GM21423 (cell line): ENCODE measurements around the gene MCU.
"Not testable (repeated sequence)": the region's sequence is repeated elsewhere in the genome, so short reads cannot be mapped to it uniquely, and the experiment has no call there.

Experiments used
- ATAC-seq: cut with Tn5 transposase; IDR thresholded peaks from one replicate; pipeline ENCODE4 v1.9.1; 2021; ENCODE audit warnings: mild to moderate bottlenecking, moderate library complexity; ENCODE audit not compliant: unreplicated experiment

Gene MCU

DNA sequence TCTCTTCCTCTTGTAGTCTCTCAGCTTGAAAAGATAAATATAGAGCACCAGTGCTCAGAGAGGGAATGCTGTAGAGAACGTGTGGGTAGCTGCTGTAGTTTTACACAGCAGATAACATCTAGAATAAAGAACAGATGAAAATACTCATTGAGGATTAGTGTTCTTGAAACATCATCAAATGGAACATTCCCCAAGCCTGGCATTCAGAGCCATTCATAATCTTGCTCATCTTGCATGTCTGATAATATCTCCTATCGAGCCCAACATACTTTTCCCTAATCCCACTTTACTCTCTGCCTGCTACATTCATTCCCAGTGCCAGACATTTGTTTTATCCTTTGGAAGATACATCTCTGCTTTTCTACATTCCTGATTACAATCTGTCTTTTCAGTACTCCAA, 35.2 kb downstream of the MCU start:
- no peak for ATAC-seq

DNA sequence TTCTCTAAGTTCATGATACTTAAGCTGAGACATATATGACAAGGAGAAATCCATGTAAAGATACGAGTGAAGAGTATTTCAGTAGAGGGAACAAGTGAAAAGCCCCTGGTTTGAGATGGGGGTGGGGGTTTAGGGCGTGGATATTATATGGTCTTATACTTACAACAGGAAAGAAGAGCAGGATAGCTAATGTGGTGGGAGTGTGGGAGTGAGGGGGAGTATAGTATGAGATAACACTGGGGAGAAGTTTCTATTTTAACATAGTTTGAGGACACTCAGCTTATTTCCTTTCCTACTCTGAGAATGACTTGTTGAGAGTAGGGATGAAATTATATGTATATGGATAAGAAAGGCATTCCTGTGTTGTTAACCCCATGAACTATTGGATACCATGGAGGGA, 36.5 kb downstream of the MCU start:
- no peak for ATAC-seq

GRCh38 chr10:72729528-72729927, 37.6 kb downstream of the MCU start:
- peak; percentile 70 for ATAC-seq

DNA sequence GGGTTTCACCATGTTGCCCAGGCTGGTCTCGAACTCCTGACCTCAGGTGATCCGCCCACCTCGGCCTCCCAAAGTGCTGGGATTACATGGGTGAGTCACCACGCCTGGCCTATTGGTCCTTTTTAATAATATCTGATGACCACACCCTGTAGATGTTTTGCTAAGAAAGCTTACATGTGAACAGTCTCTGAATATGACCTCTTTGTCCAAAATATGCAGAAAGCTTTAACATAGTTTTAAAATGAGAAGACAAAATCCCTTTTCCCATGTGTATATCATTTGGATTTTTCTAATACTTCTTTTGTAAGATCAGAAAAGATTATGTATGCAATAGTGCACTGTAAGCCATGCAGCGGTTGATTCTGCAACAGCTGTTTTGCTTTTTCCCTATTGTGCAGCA, 38.5 kb downstream of the MCU start:
- no peak for ATAC-seq

GRCh38 chr10:72731916-72732419, 40.0 kb downstream of the MCU start:
- no peak for ATAC-seq

- ATAC-seq, result no peak
These were observed 40.6 kb downstream of the MCU start for GRCh38 chr10:72732521-72732920.

GRCh38 chr10:72733989-72734388, 42.0 kb downstream of the MCU start:
- ATAC-seq, result no peak

- no peak for ATAC-seq
These were observed 43.5 kb downstream of the MCU start for GRCh38 chr10:72735288-72735936.

GRCh38 chr10:72736176-72736827, 44.4 kb downstream of the MCU start:
- ATAC-seq, result no peak

DNA sequence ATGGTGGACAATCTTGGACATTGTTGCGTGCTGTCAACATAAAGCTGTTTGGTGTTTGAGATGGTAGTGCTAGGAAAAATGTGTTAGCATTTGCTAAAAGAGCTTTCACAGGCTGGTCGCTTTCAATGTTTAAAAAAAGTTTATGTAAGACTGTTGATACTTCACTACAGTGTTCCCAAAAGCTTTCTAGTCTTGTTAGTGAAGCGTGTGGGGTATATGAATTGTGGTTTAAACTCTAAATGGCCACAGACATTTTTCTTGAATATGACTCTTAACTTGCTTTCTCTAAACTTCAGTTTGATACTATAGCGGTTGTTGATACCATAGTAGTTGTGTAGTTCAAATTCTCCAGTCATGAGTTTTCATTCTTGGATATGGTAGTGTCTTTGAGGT, 44.9 kb downstream of the MCU start:
- no peak for ATAC-seq

DNA sequence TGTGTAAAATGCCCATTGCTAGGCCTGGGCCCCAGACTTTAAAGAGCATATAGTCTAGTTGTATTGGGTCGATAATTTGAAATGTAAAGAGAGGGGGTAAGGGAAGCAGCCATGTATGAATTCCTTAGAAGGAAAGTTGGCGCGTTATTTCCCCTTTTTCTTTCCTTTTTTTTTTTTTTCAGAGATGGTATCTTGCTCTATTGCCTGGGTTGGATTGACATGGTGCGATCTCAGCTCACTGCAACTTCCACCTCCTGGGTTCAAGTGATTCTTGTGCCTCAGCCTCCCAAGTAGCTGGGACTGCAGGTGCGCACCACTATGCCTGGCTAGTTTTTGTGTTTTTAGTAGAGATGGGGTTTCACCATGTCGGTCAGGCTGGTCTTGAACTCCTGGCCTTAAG, 45.4 kb downstream of the MCU start:
- not testable (repeated sequence) for ATAC-seq

- no peak for ATAC-seq
These were observed 46.5 kb downstream of the MCU start for GRCh38 chr10:72738486-72738885.

DNA sequence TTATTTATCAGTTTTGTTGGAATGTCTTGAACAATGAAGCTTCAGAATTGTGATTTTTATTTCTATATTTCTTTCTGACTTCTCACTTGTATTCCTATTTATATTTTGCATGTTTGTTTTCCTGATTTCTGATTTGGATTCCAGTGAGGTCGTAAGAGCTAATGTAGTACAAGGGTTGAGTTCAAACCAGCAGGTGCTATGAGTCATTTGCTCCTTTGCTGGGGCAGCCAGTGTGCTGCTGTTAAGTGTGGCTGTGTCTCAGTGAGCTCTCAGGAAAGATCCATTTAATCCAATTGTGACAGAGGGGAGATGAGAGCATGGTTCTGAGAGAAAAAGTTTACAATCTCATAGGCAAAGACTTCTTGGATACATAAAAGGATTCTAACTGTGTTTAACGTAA, 48.6 kb downstream of the MCU start:
- no peak for ATAC-seq

- ATAC-seq, result no peak
These were observed 50.1 kb downstream of the MCU start for GRCh38 chr10:72742092-72742491.

GRCh38 chr10:72742797-72743196, 50.9 kb downstream of the MCU start:
- no peak for ATAC-seq

DNA sequence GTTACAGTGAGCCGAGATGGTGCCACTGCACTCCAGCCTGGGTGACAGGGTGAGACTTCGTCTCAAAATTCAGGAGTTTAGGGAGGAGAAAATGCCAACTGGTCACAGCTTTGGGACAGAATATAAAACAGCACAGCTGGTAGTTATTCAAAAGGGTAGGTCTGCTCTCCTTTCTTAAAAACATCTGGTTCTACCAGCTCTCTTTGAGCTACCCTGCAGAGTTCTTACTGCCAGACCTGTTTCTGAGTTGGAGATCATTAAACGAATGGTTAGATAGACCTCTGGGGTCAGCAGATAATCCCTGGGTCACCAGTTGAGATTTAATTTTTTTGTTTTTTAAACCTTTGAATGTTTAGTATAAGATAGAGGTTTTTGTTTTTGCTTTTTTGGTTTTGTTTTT, 52.6 kb downstream of the MCU start:
- no peak for ATAC-seq

- no peak for ATAC-seq
These were observed 54.8 kb downstream of the MCU start for GRCh38 chr10:72746426-72747363.

DNA sequence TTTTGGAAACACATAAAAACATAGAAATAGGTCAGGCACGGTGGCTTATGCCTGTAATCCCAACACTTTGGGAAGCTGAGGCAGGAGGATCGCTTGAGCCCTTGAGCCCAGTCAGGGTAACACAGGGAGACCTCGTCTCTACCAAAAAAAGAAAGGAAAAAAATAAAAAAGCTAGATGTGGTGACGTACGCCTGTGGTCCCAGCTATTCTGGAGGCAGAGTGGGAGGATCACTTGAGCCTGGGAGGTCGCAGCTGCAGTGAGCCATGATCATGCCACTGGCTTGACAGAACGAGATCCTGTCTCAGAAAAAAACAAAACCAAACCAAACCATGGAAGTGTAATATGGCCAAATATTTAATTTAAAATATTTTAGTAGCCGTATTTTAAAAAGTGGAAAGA, 55.6 kb downstream of the MCU start:
- no peak for ATAC-seq

DNA sequence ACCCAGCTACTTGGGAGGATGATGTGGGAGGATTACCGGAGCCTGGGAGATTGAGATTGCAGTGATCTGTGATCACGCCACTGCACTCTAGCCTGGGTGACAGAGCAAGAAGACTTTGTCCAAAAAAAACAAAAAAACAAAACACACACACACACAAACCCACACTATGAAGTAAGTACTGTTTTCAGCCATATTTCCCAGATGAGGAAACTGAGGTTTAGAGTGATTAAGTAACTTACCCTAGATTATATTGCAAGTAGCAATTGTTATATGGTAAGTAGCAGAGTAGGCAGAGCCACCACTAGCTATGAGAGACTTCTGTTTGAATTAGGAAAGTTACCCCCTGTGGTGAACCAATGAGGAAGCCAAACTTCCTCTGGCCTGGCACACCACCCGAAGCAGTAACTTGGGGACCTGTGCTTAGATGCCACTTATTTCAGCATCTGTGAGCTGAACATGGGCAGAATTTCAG, 61.9 kb downstream of the MCU start:
- no peak for ATAC-seq

DNA sequence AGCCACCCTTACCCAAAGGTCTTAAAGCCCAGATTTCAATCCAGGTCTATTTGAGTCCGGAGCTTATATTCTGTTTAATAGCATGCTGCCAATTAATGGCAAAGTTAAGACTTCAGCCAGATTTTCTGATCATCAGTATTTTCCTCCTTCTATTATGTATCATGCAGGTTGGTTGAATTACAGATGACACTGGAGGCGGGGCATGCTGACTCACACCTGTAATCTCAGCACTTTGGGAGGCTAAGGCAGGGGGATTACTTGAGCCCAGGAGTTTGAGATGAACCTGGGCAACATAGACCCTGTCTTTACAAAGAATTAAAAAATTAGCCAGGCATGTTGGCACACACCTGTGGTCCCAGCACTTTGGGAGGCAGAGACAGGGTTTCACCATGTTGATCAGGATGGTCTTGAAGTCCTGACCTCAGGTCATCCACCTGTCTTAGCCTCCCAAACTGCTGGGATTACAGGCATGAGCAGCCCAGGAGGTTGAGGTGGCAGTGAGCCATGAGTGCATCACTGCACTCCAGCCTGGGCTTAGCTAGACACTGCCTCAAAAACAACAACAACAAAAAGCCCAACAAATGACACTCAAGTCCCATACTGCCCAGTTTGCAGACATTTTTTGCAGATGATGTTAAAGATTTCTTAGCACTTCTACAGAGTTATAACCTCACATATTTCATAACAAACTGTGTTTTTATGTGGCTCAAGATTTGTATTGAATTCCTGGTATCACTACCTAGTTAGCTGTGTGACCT, 62.5 kb downstream of the MCU start:
- ATAC-seq, result no peak
